HEK293 (cell line): ENCODE measurements around the gene PPP1R15B.

Experiments
- CTCF ChIA-PET: fragments of 350-600 bp; formaldehyde crosslinking; extraction: SDS; loops from one replicate; lab custom pipeline; 2021; ENCODE audit warnings: antibody characterized with exemption; lab: Yijun Ruan, JAX
- POLR2A ChIA-PET: fragments of 300-600 bp; formaldehyde crosslinking; extraction: SDS; loops from one replicate; lab custom pipeline; 2020; ENCODE audit warnings: antibody characterized with exemption, inconsistent platforms; lab: Yijun Ruan, JAX
- H3K27ac ChIP-seq: fragments of 200-500 bp; sonication (Bioruptor generic); 2 replicates; pipeline ENCODE4 v1.5.1; 2014; ENCODE audit warnings: low read depth, low read length, control low read depth, inconsistent platforms; ENCODE audit errors: extremely low read depth
- H3K36me3 ChIP-seq, 2 experiments: fragments of 200-500 bp in 1 of 2; sonication (Bioruptor generic) in 1 of 2; 1 replicate in 1 of 2; 2 replicates in 1 of 2; pipeline ENCODE4 v1.5.1; 2014 to 2017; ENCODE audit warnings: inconsistent platforms in 2 of 2, low read length in 2 of 2; ENCODE audit not compliant: control insufficient read depth in 2 of 2, insufficient read depth in 1 of 2
- H3K4me1 ChIP-seq: fragments of 200-500 bp; sonication (Bioruptor generic); 2 replicates; pipeline ENCODE4 v1.5.1; 2014; ENCODE audit warnings: mild to moderate bottlenecking, low read length, inconsistent platforms; ENCODE audit not compliant: control insufficient read depth, insufficient read depth
- H3K4me3 ChIP-seq: 2 replicates; pipeline ENCODE4 v1.5.1; 2011; ENCODE audit warnings: low read depth, mild to moderate bottlenecking, control low read depth, low read length, moderate library complexity
- H3K9me3 ChIP-seq: fragments of 200-500 bp; sonication (Bioruptor generic); 2 replicates; pipeline ENCODE4 v1.5.1; 2014; ENCODE audit warnings: low read depth, low read length, inconsistent platforms; ENCODE audit not compliant: control insufficient read depth, insufficient read depth
- BCL11A ChIP-seq: fragments of 450-650 bp; formaldehyde crosslinking; IDR thresholded peaks from 2 replicates; pipeline ENCODE4 v1.5.1; 2016; ENCODE audit warnings: low read depth, missing biosample characterization, missing genetic modification characterization
- FEZF1 ChIP-seq: fragments of 450-650 bp; formaldehyde crosslinking; IDR thresholded peaks from 2 replicates; pipeline ENCODE4 v1.5.1; 2016; ENCODE audit warnings: missing biosample characterization, missing genetic modification characterization
- GFI1B ChIP-seq: fragments of 450-650 bp; formaldehyde crosslinking; IDR thresholded peaks from 2 replicates; pipeline ENCODE4 v1.5.1; 2016; ENCODE audit warnings: missing biosample characterization, missing genetic modification characterization
- GLI2 ChIP-seq: fragments of 450-650 bp; formaldehyde crosslinking; IDR thresholded peaks from 2 replicates; pipeline ENCODE4; 2017; ENCODE audit warnings: missing biosample characterization, missing genetic modification characterization, low read depth, borderline replicate concordance
- MYNN ChIP-seq: fragments of 450-650 bp; formaldehyde crosslinking; IDR thresholded peaks from 2 replicates; pipeline ENCODE4 v1.5.1; 2016; ENCODE audit warnings: missing biosample characterization, missing genetic modification characterization, borderline replicate concordance
- SCRT1 ChIP-seq: fragments of 450-650 bp; formaldehyde crosslinking; IDR thresholded peaks from 2 replicates; pipeline ENCODE4 v1.5.1; 2016; ENCODE audit warnings: missing biosample characterization, missing genetic modification characterization, borderline replicate concordance
- TSHZ1 ChIP-seq: fragments of 450-650 bp; formaldehyde crosslinking; IDR thresholded peaks from 2 replicates; pipeline ENCODE4 v1.5.1; 2016; ENCODE audit warnings: missing biosample characterization, missing genetic modification characterization, borderline replicate concordance
- WT1 ChIP-seq: fragments of 450-650 bp; formaldehyde crosslinking; IDR thresholded peaks from 2 replicates; pipeline ENCODE4 v1.5.1; 2016; ENCODE audit warnings: missing biosample characterization, missing genetic modification characterization
- ZBTB20 ChIP-seq: fragments of 450-650 bp; formaldehyde crosslinking; IDR thresholded peaks from 2 replicates; pipeline ENCODE4 v1.5.1; 2016; ENCODE audit warnings: missing biosample characterization, missing genetic modification characterization
- ZFHX2 ChIP-seq: fragments of 450-650 bp; formaldehyde crosslinking; conservative IDR thresholded peaks from 2 replicates; pipeline ENCODE4 v1.5.1; 2016; ENCODE audit warnings: missing biosample characterization, missing genetic modification characterization
- ZFP37 ChIP-seq: fragments of 450-650 bp; formaldehyde crosslinking; IDR thresholded peaks from 2 replicates; pipeline ENCODE4 v1.5.1; 2016; ENCODE audit warnings: missing biosample characterization, missing genetic modification characterization
- ZNF132 ChIP-seq: fragments of 450-650 bp; formaldehyde crosslinking; IDR thresholded peaks from 2 replicates; pipeline ENCODE4 v1.5.1; 2017; ENCODE audit warnings: missing biosample characterization, missing genetic modification characterization, borderline replicate concordance
- ZNF140 ChIP-seq: fragments of 450-650 bp; formaldehyde crosslinking; IDR thresholded peaks from 2 replicates; pipeline ENCODE4 v1.5.1; 2016; ENCODE audit warnings: missing biosample characterization, missing genetic modification characterization
- ZNF148 ChIP-seq: fragments of 450-650 bp; formaldehyde crosslinking; IDR thresholded peaks from 2 replicates; pipeline ENCODE4 v1.5.0; 2017; ENCODE audit warnings: missing biosample characterization, missing genetic modification characterization, borderline replicate concordance
- ZNF174 ChIP-seq: fragments of 450-650 bp; formaldehyde crosslinking; IDR thresholded peaks from 2 replicates; pipeline ENCODE4 v1.5.0; 2017; ENCODE audit warnings: missing biosample characterization, mild to moderate bottlenecking, missing genetic modification characterization
- ZNF19 ChIP-seq: fragments of 450-650 bp; formaldehyde crosslinking; IDR thresholded peaks from 2 replicates; pipeline ENCODE4; 2016; ENCODE audit warnings: missing biosample characterization, missing genetic modification characterization, low read depth
- ZNF223 ChIP-seq: fragments of 450-650 bp; formaldehyde crosslinking; IDR thresholded peaks from 2 replicates; pipeline ENCODE4 v1.5.1; 2016; ENCODE audit warnings: missing biosample characterization, missing genetic modification characterization
- ZNF23 ChIP-seq: fragments of 450-650 bp; formaldehyde crosslinking; IDR thresholded peaks from 2 replicates; pipeline ENCODE4 v1.5.1; 2016; ENCODE audit warnings: missing biosample characterization, missing genetic modification characterization, borderline replicate concordance
- ZNF37A ChIP-seq: fragments of 450-650 bp; IDR thresholded peaks from 2 replicates; pipeline ENCODE4 v1.5.1; 2018; ENCODE audit warnings: missing biosample characterization, missing genetic modification characterization
- ZNF394 ChIP-seq: fragments of 450-650 bp; formaldehyde crosslinking; IDR thresholded peaks from 2 replicates; pipeline ENCODE4 v1.5.1; 2016; ENCODE audit warnings: missing biosample characterization, missing genetic modification characterization, mild to moderate bottlenecking, moderate library complexity, borderline replicate concordance
- ZNF416 ChIP-seq: fragments of 450-650 bp; formaldehyde crosslinking; IDR thresholded peaks from 2 replicates; pipeline ENCODE4 v1.5.1; 2016; ENCODE audit warnings: missing biosample characterization, missing genetic modification characterization
- ZNF555 ChIP-seq: fragments of 450-650 bp; formaldehyde crosslinking; conservative IDR thresholded peaks from 2 replicates; pipeline ENCODE4 v1.5.1; 2017; ENCODE audit warnings: missing biosample characterization, mild to moderate bottlenecking, missing genetic modification characterization, inconsistent platforms
- ZNF561 ChIP-seq: fragments of 450-650 bp; IDR thresholded peaks from 2 replicates; pipeline ENCODE4 v1.5.1; 2018; ENCODE audit warnings: missing biosample characterization, missing genetic modification characterization, borderline replicate concordance
- ZNF571 ChIP-seq: fragments of 450-650 bp; formaldehyde crosslinking; IDR thresholded peaks from 2 replicates; pipeline ENCODE4 v1.5.0; 2017; ENCODE audit warnings: missing biosample characterization, missing genetic modification characterization
- ZNF624 ChIP-seq: fragments of 450-650 bp; formaldehyde crosslinking; IDR thresholded peaks from 2 replicates; pipeline ENCODE4 v1.5.1; 2017; ENCODE audit warnings: missing biosample characterization, missing genetic modification characterization
- ZNF654 ChIP-seq: fragments of 450-650 bp; formaldehyde crosslinking; IDR thresholded peaks from 2 replicates; pipeline ENCODE4 v1.5.1; 2016; ENCODE audit warnings: low read depth, missing biosample characterization, missing genetic modification characterization
- ZNF677 ChIP-seq: fragments of 450-650 bp; IDR thresholded peaks from 2 replicates; pipeline ENCODE4 v1.5.0; 2018; ENCODE audit warnings: missing biosample characterization, mild to moderate bottlenecking, missing genetic modification characterization, moderate library complexity
- ZNF791 ChIP-seq: fragments of 450-650 bp; formaldehyde crosslinking; IDR thresholded peaks from 2 replicates; pipeline ENCODE4 v1.5.1; 2016; ENCODE audit warnings: missing biosample characterization, missing genetic modification characterization
- ZXDB ChIP-seq: fragments of 450-650 bp; formaldehyde crosslinking; IDR thresholded peaks from 2 replicates; pipeline ENCODE4 v1.5.1; 2016; ENCODE audit warnings: missing biosample characterization, missing genetic modification characterization

PPP1R15B gene

GRCh38 chr1:204390751-204391466 is 20.7 kb downstream of the PPP1R15B start:
- POLR2A ChIA-PET = interaction anchor here (0.9 kb wide), 1 partner anchor 13 kb away, joined by 3 read pairs; no protein-coding TSS in a partner anchor

GRCh38 chr1:204385727-204386126 is 25.9 kb downstream of the PPP1R15B start:
- Histone ChIP-seq H3K4me1 (no peaks in the 10 kb centered on the region), H3K4me3 (no peak overlapping the region), H3K9me3 (no peaks in the 10 kb centered on the region), H3K36me3 (no peaks in the 10 kb centered on the region), H3K27ac (no peak overlapping the region)
- CTCF ChIA-PET = interaction anchor here (0.6 to 2.0 kb wide), 5 partner anchors 13 to 968 kb away, joined by 3 to 15 read pairs (median 4); no protein-coding TSS in a partner anchor
- POLR2A ChIA-PET = interaction anchor here (0.7 to 1.5 kb wide), 2 partner anchors 10 to 125 kb away, joined by 3 read pairs; no protein-coding TSS in a partner anchor
- TF ChIP-seq ZNF416 (tag by site-specific recombination) (no peak), ZNF148 (tag by site-specific recombination) (no peak), BCL11A (tag by site-specific recombination) (no peak), ZNF561 (tag by site-specific recombination) (no peak), WT1 (tag by site-specific recombination) (no peak), ZBTB20 (tag by site-specific recombination) (no peak), GLI2 (tag by site-specific recombination) (no peak), ZNF223 (tag by site-specific recombination) (no peak), FEZF1 (tag by site-specific recombination) (no peak), TSHZ1 (tag by site-specific recombination) (no peak), ZXDB (no peak), ZNF23 (tag by site-specific recombination) (no peak), SCRT1 (tag by site-specific recombination) (no peak), ZNF174 (tag by site-specific recombination) (no peak), ZNF791 (tag by site-specific recombination) (no peak)

More at GRCh38 chr1:204390751-204391466, 20.7 kb downstream of the PPP1R15B start:
- Histone ChIP-seq H3K27ac (no peak overlapping the region), H3K4me1 (no peaks in the 10 kb centered on the region), H3K4me3 (no peak overlapping the region), H3K36me3 (no peaks in the 10 kb centered on the region), H3K9me3 (no peaks in the 10 kb centered on the region)
- CTCF ChIA-PET = interaction anchor here (0.6 to 4.3 kb wide), 2 partner anchors 8 to 229 kb away, joined by 4 to 39 read pairs; no protein-coding TSS in a partner anchor
- TF ChIP-seq ZNF654 (no peak), ZNF23 (tag by site-specific recombination) (no peak), ZNF677 (tag by site-specific recombination) (no peak), ZFHX2 (tag by site-specific recombination) (no peak), MYNN (tag by site-specific recombination) (no peak), GFI1B (tag by site-specific recombination) (no peak), ZFP37 (tag by site-specific recombination) (no peak), ZNF140 (tag by site-specific recombination) (no peak), ZNF571 (tag by site-specific recombination) (no peak), TSHZ1 (tag by site-specific recombination) (no peak), ZNF555 (tag by site-specific recombination) (no peak), ZNF394 (no peak), ZNF19 (tag by site-specific recombination) (no peak), ZNF37A (tag by site-specific recombination) (no peak), ZNF624 (no peak), ZNF132 (no peak)
- TF ChIP-seq, all 188 proteins: peak for 0
